Hematopoietic multipotent progenitor cell treated with erythropoietin and hydrocortisone succinate and interleukin-3 and kit ligand, for 6 days (in vitro differentiated cells): Measurements from ENCODE around the gene POR.
A peak's percentile ranks its signal among the peaks of the same experiment; 100 is the strongest.
"Not testable (repeated sequence)": the region's sequence is repeated elsewhere in the genome, so short reads cannot be mapped to it uniquely, and the experiment has no call there.

ENCODE experiments used
- DNase-seq: peaks from one replicate; pipeline ENCODE4 v3.0.0-alpha.2; 2015

The POR gene

DNA sequence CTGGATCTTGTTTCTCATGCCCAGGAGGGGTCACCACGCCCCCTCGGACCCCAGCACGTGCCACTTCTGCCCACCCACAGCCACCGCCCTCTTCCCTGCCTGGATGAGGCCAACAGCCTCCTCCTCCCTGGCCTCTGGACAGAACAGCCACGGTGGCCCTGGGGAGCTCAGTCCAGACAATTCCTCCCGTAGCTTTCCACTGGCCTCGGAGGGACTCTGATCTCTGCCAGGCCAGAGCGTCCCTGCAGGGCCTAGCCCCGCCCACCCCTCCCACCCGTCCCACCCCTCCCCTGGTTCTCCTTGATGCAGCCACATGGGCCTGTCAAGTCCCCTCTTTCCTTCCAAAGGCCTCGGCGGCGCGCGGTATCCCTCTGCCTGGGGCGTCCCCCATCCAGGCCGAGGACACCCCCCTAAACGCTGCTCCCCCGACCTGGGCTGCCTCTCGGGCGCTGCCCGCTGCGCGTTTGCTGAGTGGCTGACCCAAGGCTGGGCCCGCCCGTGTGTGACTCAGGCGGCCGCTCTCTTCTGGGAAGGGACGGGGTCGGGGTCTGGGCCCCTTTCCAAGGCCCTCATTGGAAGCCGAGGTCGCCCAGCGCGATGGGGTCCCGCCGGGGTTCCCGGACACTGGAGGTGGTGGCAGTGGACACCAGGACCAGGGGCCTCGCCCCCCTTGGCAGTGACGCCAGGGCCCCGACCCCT lies 78.9 kb downstream of the POR start:
- peak; percentile 57 for DNase-seq

DNA sequence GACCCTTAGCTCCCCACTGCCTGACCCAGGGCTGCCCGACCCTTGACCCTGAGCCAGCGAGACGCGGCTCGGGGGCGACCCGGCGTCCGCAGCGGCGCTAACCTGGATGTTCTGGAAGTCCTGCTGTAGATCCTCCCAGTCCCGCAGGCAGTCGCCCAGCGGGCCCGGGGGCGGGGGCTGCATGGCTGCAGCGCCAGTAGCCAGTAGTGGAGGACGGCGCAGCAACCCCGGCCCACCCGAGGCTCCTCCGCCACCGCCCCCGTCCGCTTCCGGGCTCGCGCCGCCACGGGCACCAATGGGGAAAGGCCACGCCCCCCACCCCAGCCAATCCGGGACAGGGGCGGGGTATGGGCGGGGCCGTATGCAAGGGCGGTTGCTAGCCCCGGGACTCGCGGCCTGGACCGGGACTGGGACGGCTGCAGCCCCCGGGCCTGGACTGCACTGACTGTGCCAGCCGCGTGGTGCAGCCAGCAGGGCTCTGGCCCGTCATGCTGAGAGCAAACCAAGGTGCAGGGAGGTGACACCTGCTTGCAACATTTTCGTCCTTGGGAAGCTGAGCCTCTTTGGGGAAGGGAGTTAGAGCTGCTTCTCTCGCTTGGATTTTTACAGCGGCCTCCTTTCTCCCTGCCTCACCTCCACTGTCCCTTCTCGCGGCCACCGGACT lies 79.6 kb downstream of the POR start, which contains the start of gene TMEM120A:
Gene TMEM120A (minus strand): TSS at position 208 of the 664 bp plus-strand sequence. CDS start 25 bp downstream, at position 183.
- DNase-seq, result peak; percentile 96

DNA sequence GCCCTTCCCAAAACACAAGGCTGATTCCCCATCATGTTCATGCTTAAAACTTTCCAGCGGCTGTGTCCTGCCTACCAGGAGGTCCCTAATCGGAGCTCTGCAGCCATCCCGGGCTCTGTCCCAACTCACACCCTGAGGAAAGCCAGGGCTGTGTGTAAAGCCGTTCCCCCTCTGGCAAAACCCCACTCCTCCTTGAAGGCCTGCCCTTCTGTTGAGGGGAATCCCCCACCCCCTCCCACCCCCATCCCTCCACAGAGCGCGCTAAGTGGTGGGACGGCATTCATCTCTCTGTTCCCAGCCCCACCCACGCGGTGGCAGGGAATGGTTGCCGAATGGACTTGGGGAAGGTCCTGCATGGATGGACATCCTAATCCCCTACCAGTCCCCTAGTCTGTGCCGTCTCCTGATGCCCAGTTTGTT lies 80.1 kb downstream of the POR start:
- no peak for DNase-seq

DNA sequence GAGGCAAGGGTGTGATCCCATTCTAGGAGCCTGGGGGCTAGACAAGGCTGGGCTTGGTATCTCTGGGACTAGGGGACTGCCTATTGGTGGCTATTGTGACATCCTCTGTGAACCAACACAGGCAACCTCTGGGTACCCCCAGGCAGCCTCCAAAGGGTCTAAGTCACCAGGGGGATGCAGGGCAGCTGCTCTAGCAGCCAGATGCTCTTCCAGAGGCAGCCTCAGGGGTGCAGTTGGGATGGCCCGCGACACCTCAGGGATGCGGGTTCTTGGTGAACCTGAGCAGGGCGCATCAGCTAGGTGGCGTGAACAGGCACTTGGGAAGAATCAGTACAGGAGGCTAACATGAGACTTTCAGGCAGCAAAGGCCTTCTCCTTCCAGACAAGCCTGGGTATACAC lies 81.0 kb downstream of the POR start:
- DNase-seq, result no peak

DNA sequence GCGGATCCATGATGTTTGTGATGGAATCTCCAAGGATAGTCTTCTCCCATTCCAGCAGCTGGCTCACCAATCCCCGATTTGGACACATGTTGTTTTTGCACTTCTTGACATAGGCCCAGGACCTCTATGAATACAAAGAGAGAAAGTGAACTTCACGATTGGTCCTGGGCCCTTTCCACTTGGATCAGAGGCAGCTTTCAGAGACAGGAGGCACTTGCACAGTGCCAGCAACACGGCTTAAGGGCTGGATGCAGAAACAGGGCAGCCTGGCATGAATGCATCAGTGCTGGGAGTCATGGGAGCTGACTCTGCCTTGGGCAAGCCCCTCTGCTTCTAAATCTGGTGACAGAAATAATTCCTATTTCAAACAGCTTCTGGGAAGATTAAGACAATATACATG lies 81.5 kb downstream of the POR start:
- DNase-seq, result no peak

DNA sequence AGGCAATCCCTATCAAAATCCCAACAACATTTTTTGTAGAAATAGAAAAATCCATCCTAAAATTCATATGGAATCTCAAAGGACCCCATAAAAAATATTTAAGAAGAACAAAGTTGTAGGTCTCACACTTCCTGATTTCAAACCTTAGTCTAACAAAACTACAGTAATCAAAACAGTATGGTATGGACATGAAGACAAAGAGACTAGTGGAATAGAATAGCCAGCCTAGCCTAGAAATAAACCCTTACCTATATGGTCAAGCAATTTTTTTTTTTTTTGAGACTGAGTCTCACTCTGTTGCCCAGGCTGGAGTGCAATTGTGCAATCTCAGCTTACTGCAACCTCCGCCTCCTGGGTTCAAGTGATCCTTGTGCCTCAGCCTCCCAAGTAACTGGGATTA lies 83.1 kb downstream of the POR start:
- DNase-seq, result no peak

DNA sequence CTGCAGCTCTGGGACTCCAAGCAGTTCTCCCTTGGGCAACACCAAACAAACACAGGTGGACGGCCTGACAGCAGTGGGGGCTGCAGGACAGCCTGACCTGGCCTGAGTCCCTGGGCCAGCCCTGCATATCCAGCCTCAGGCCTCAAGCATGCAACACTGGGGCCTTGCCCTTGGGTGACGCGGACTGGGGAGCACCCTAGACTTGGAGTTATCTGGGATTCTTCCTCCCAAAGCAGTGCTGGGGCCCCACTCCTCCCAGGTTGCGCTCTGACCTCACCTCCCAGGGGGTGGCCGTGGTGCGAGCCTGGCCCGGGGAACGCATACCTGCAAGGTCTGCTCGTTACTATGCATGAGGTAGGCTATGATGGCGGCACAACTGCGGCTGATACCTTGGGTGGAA lies 85.6 kb downstream of the POR start:
- no peak for DNase-seq

DNA sequence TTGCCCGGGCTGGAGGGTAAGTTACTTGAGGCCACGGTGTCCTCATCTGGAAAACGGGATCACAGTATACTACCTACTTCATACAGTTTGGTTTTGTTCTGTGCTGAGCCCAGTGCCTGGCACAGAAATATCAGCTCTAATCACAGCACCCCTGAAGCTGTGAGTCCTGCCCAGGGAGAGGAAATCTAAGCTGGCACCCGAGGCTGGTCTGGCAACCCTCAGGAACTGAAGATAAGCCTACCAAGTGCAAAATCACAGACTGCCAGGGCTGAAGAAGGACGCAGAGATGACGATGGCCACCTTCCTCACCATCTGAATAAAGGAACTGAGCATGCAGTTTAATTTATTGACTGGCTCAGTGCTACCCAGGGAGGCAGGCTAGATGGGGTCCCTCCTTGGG lies 87.2 kb downstream of the POR start:
- no peak for DNase-seq

DNA sequence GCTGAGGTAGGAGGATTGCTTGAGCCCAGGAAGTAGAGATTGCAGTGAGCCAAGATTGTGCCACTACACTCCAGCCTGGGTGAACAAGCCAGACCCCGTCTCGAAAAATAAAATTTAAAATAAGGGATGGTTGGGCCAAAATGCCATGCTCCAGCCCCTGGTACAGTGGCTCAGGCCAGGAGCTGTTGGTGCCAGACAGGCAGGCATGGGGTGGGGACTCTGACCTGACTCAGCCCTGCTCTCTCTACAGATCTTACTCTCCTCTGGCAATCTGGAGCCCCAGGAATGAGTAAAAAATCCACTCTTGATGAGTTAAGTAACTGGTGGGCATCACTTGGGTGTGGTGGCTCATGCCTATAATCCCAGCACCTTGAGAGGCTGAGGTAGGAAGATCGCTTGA lies 87.9 kb downstream of the POR start:
- no peak for DNase-seq

DNA sequence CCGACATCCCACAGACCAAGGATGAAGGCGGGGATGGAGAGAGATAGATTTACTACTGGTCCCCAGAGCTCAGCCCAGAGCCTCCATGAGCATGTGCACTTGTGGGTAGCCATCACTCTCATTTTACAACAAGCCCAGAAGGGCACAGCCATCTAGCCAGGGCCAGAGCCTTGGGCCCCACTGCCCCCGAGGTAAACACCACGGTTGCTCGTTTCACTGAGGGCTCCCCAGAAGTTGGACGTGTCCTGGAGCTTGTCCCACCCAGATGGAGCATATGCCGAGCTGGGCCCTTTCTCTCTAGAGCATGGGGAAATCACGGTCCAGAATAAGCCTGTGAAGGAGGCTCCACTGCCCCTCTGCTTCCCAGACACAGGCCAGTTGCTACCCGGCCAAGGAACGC lies 88.4 kb downstream of the POR start:
- DNase-seq, result no peak

DNA sequence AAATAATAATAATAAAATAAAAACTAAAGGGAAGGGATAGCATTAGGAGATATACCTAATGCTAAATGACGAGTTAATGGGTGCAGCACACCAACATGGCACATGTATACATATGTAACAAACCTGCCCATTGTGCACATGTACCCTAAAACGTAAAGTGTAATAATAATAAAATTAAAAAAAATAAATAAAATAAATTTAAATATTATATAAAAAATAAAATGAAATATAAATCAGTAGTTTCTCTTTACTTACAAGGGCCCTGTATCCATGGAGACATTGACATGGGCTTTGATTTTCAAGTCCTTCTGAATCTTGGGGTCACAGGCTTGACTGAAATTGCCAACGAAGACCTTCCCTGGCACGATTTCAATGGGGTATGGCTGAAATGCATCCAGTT lies 90.0 kb downstream of the POR start:
- not testable (repeated sequence) for DNase-seq

DNA sequence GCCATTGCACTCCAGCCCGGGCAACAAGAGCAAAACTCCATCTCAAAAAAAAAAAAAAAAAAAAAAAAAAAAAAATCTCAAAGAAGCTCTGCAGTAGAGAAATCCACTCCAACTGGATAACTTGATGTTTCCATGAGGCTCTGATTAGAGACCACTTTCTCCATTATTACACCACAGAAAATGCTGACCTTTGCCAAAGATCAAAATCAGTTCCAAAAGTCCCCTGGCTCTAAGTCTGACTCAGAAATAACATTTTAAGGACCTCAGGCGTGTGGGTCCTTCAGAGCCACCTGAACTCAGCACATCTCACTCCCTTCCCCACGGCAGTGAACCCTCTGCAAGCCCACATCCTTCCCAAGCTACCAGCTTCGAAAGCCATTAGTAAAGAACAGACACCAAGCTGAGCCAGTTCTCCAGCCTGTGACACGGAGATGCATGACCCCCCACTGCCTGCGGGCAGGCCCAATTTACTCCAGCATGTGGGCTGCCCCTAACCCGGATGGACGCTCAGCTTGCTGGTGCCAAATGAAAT lies 93.3 kb downstream of the POR start:
- DNase-seq, result no peak

DNA sequence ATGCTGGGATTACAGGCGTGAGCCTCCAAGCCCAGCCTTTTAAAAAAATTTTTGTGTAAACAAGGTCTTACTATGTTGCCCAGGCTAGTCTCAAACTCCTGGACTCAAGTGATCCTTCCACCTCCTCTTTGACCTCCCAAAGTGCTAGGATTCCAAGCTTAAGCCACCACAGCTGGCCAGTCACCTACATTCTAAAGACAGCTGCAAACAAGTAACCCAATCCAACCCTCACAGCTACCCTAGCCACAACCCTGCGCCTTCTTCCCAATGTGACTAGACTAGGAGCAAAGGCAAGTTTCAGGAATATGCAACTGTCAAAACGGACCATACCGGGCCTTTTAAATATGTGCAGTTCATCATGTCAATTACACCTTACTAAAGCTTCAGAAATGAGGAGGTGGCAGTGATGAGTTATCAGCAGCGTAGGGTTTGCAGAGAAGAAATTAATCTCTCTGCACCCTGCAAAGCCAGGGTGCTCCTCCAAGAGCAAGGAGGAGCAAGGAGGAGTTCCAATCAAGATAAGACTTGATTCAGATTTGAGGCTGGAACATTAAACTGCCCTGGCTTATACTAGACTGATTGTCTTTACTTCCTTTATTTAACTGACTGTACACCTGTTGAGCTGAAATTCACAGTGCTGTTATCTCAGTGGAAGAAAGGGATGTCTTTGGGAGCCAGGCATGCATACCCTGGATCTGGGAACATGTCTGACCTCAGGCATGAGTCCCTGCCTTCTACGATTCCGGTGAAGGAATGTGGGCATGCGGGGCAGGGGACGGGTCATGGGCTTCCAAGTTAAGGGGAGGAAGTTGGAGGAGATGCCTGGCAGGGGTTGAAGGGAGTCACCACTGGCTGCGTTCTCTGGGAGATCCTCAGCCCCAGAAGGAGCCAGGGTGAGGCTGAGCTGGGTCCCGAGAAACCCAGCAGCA lies 95.0 kb downstream of the POR start:
- DNase-seq, result no peak

DNA sequence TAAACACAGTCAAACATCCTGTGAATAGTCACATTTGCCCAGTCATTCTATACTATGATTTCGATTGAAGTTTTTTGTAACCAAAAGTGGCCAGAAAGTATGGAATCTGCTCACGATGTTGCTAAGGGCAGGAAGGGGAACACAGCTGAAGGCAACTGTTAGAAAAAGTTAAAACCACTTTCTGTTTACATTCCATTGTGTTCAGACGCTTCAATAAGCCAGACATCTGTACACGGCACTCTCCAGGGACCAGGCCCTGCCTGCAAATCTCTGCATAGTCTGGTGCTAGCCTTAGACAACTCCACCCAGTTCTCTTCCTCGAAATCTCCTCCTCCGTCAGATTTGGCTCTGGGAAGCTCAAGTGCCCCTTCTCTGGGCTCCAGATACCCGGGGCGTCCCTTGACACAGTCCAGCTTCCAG lies 96.5 kb downstream of the POR start:
- no peak for DNase-seq

DNA sequence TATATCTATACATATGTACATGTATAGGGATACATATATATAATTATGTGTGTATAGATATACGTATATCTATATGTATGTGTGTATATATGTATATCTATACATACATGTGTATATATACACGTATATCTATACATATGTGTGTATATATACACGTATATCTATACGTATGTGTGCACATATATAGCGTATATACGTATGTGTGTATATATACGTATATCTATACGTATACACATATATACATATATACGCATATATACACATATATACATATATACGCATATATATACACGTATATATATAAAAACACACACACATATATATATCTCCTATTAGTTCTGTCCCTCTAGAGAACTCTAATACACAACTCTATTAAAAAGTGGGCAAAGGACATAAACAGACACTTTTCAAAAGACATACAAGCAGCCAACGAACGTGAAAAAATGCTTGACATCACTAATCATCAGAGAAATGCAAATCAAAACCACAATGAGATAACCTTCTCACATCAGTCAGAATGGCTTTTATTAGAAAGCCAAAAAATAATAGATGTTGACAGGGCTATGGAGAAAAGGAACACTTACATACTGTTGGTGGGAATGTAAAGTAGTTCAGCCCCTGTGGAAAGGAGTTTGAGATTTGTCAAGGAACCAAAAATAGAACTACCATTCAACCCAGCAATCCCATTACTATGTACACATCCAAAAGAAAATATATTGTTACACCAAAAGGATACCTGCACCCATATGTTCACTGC lies 101.4 kb downstream of the POR start:
- no peak for DNase-seq

DNA sequence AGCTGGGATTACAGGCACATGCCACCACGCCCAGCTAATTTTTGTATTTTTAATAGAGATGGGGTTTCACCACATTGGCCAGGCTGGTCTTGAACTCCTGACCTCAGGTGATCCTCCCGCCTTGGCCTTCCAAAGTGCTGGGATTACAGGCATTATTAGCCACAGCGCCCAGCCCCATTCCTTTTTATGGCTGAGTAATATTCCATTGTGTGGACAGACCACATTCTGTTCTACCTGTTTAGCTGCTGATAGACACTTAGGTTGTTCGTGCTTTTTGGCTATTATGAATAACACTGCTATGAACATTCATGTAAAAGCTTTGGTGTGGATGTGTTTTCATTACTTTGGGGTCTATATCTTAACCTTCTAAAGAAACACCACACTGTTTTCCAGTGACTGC lies 103.6 kb downstream of the POR start:
- DNase-seq, result not testable (repeated sequence)

DNA sequence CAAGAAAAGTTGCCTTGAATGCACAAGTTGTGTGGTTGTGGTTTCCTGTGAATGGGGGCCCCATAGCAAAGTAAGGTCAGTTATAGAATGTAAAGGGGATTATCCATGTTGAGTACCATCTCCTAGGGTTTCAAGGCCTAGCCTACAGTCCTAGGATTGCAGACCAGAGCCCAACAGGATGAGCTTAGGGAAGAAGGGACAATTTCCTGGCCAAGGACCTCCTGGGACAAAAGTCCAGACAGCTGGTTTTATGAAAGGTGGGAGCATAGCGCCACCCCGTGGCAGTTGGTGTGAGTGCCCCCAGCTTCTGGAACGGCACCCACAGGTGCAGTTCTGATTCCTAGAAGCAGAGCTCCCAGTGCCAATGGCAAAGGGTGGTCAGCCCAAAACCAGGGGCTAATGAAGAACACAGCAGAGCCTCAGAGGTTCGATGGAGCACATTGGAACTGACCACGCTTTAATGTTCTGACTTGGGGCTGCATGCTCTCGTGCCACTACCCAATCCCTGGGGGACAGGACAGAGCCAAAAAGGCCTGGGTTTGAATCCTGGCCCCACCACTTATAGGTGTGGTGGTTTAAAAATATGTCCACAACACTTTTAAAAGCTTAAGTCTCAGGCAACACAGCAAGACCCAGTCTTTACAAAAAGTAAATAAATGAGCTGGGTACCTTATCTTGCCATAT lies 105.2 kb downstream of the POR start:
- DNase-seq, result peak; percentile 80

DNA sequence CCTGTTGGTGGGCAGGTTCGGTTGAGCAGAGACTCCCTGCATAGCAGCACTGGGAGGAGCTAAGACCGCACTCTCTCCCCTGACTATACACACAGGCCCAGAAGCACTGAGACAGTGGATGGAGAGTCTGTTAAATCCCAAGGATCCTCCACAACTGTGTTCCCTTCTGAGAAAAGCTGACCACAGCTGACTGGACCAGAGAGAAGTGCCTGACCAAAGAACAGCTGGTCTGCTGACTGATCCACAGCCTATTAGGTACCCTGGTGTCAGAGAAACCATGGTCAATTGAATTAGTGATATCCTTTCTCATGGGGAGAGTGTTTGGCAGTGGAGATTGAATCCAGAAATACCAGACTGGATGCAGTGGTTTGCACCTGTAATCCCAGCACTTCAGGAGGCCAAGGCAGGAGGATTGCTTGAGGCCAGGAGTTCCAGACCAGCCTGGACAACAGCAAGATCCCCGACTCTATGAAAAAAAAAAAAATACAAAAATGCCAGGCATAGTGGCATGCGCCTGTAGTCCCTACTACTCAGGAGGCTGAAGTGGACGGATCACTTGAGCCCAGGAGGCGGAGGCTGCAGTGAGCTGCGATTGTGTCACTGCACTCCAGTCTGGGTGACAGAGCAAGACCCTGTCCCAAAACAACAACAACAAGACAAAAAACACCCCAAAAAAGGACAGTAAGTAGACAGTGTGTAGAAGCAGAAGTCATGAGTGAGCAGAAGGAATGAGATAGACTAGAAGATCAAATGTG lies 107.2 kb downstream of the POR start:
- no peak for DNase-seq

DNA sequence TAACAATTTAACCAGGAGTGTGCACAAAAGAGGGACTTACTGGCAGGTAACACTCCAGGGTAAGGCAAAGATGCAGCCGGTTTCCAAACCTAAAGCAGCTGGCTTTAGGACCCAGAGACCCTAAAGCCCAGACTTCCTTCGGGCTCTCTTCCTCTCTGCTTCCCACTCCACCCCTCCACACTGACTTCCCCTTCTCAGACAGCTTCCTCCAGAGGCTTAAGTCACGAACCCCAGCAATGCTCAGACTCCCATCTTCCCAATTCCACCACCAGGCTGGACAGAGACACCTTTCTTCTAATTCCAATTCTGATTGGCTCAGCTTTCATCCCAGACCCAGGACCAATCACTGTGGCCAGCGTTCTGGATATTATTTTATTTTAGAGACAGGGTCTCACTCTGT lies 108.0 kb downstream of the POR start:
- peak; percentile 27 for DNase-seq

DNA sequence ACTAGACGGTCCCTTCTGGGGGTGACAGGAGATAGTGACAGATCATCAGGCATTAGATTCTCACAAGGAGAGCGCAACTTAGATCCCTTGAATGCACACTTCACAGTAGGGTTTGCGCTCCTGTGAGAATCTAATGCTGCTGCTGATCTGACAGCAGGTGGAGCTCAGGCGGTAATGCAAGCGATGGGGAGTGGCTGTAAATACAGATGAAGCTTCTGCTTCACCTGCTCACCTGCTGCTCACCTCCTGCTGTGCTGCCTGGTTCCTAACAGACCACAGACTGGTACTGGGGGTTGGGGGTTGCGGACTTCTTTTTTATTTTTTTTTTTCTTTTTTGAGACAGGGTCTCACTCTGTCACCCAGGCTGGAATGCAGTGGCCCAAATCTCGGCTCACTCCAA lies 114.7 kb downstream of the POR start:
- not testable (repeated sequence) for DNase-seq

DNA sequence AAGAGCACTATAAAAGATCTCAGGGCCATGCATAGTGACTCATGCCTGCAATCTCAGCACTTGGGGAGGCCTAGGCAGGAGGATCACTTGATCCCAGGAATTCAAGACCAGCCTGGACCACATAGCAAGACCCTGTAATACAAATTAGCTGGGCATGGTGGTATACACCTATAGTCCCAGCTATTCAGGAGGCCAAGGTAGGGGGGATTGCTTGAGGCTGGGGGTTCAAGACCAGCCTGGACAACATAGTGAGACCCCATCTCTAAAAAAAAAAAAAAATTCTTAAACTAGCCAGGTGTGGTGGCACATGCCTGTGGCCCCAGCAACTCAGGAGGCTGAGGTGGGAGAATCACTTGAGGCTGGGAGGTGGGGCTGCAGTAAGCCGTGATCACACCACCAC lies 117.0 kb downstream of the POR start:
- DNase-seq, result no peak
